Amniotic epithelial cell (primary cell): ENCODE results near the gene MAPK8.

Experiments used
- DNase-seq: peaks from one replicate; pipeline ENCODE4 v3.0.0-alpha.2; 2010; ENCODE audit warnings: low read depth

Gene MAPK8

DNA sequence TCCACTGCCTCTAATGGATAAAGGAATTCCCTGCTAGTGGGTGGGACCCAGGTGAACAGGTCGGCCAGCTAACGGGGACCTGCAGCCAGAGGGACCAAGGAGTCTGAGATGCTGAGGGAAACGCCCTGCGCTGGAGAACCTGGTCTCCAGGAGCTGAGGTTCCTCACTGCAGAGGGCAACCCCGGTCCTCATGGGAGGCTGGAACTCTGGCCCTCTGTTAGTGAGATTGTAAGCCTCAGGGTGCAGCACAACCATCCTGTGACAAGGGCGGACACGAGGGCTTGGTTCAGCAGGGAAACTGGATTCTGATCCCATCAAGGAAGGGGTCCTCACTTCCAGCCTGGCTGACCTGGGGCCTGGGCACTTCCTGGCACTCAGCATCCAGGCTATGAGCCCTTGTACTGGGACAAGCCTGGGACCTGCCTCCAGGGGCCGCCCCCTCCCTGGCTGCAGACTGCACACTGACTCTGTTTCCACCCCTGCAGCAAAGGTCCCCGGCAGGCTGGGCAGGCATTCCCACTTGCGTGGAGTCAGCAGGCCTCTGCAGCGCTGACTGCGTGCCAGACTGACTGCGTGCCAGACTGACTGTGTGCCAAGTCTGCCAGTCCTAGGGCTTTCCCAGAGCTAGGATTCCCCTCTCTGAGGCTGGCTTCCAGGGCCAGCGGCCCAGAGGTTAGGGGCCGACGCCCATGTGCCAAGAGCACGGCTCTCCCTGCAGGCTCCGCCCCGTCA is 143.2 kb downstream of the MAPK8 start:
- DNase-seq: no peak

DNA sequence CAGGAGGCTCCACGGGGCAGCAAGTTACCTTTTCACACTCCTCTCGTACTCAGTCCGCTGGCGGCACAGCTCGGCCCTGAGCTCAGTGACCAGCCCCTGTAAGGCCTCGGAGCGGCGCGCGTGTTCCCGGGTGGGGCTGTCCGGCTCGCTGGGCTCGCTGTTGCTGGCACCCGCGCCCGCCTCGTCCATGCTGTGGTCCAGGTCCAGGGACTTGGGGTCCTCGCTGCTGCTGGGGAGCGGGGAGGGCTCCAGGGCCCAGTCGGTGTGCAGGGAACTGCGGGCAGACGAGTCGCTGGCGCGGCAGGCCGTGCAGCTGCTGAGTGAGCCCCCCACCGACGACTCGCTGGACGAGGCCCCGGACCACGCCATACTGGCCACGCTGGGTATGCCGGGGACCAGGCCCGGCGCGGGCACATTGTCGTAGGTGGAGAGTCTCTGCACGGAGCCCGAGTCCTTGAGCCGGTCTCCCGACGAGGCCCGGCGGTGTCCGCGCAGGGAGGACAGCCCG is 143.8 kb downstream of the MAPK8 start:
- no peak for DNase-seq

DNA sequence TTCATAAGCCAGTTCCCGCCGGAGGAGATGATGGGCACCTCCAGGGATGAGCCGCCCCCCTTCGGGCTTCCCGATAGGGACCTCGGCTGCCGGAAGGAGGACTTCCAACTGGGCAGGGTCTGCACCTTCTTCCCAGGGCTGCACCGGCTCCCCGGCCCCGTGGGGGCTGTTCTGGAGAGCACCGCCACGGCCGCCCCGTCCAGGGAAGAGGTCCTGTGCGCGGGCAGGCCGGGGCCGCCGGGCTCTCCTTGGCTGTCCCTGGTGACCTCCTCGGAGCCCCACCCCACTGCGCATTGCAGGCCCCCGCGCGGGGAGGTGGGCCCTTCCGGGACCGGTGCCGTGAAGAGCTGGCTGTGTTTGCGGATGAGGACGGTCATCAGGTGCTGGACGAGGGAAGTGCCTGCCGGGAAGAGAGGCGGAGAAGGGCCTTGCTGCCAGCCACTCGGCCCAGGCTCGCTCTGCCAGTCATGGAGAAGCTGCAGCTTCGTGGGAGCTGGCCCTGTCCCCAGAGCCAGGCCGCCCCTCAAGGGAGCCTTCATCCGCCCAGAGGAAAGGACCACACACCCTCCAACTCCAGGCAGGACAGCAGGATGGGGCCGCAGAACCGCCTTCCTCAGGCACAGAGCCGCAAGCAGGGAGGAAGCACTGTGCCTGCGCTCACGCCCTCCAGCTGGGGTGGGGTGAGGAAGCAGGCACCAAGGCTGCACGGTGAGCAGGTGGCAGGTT is 144.4 kb downstream of the MAPK8 start:
- DNase-seq: no peak

DNA sequence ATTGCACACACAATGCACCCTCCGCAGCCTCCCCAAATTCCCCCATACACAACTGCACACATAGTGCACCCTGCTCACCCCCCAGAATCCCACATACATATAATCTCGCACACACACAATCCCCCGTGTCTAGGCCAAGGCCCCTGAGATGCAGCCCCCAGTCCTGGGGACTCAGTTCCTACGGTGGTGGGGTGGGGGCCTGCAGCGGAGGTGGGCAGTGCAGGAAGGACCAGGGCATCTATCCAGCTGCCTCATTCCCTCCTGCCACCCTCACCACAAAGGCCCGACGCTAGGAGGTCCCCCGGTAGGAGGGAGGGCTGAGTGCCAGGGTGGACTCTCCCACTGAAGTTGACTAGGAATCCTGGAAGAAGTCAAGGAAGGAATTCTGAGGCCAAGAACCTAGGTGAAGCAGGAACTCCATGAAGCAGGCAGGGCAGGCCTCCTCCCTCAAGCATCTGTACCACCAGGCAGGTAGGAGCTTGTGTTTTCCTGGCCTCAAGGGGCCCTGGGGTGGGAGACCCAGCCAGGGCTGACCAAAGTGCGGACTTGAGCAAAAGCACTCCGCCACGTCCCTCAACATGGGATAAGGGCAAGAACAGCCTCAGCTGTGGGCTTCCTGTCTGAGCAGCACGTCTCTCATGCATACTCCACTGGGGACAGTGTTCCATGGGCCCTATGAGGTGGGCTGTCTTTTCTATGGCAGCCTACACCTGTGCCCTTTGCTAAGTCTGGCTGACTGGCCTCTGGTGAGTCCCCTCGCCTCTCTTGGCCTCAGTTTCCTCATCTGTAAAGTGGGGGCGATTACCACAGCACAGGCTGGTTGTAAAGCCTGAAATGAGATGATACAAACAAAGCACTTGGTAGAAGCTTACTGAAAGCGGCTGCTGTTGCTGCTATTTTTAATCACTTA is 145.7 kb downstream of the MAPK8 start:
- no peak for DNase-seq

DNA sequence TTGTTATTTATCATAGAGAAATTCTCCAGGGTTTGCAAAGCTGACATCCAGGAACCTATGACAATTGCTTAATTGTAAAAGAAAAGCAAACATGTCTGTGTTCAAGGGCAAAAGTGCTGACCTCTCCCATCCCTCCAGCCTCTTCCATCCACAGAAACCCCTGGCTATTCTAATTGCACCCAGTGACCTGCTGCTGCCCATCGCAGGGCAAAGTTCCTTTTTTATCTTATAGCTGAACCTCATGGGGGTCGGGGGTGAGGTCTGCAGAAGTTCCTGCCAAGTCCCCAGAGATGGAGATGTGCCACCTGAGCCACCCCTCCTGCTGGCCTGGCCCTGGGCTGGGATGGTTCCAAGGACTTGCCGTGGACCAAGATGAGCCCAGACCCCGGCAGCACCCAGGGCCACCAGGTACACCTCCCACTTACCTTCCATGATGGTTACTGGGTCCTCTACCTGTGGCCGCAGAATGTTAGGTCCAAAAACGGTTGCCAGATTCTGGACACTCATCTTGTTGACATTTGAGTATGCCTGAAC is 146.5 kb downstream of the MAPK8 start:
- no peak for DNase-seq

DNA sequence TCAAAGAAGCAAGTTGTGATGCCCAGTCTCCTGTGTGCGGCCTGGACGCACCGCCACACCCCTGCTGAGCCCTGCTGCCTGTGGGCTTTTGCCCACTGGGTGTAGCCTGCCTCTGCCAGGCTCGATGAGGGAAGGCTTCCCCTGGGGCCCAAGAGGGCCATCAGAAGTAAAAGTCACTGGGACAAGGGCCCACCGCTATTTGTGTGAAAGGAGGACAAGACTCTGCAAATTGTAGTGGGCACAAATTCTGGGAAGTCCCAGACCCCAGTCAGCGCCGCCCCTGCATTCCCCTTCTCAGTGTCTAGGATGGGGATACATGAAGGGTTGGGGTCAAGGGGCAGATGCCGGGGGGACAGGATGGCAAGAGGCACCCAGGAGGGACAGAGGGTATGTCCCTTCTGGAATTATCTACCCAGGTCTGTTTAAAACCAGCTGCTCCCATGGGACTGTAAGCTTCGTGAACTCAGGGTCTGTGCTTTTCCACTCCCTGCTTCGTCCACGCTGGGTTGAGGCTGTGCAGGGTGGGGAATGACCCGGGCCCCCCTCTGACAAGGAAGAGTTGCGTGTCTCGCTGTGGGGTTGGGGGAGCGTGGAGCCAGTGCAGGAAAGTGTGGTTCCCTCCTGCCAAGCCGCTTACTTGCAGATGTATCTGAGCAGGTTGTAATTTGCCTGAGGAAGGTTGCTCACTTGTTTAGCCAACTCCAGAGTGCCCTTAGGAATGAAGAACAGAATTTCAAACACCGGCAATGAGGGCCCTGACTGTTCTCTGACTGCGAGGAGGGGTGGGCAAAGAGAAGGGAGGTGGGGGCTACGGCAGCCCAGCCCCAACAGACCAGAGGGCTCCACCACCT is 147.2 kb downstream of the MAPK8 start:
- no peak for DNase-seq

DNA sequence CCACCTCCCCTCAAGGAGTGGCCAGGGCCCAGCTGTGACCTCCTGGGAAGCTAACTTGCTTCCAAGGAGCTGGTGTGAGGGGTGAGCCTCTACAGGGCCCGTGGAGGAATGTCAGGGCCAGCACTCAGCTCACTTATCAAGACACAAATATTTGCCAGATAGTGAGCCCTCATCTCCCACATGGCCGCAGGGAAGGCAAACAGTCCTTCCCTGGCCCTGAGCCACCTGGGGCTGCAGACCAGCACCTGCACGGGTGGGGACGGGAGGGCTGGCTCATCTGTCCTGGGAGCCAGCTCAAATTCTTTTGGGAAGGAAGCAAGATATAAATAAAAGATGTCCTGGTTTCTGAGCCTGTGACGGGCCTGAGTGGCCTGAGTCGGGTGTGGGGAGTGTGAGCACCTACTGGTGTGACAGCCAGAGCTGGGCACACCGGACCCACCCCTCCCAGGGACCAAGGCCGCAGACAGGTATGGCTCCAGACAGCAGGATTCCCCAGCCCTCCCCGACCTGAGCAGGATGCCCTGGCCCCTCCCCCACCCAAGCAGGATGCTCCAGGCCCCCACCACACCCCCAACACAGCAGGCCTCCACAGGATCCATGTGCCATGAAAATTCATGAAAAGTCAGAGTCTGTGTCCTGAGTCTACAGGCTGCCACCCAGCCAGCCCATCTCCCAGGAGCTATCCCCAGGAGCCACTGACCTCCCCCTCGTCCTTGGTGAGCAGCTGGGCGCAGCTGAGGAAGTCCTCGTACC is 148.0 kb downstream of the MAPK8 start:
- peak; percentile 54 for DNase-seq

DNA sequence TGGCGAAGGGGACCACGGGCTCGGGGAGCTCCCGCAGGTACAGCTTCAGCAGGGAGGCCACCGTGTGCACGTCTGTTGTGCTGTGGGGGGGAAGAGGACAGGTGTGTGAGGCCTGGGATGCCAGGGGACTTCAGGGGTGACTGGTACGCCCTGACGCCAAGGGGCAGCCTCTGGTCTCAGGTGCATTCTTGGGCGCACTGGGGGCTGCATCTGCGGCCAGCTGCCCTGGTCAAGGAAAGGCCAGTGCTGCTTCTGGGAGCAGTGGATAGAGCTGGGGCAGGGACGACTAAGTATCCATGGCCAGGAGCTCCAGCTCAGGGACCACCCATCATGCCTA is 148.5 kb downstream of the MAPK8 start:
- no peak for DNase-seq

DNA sequence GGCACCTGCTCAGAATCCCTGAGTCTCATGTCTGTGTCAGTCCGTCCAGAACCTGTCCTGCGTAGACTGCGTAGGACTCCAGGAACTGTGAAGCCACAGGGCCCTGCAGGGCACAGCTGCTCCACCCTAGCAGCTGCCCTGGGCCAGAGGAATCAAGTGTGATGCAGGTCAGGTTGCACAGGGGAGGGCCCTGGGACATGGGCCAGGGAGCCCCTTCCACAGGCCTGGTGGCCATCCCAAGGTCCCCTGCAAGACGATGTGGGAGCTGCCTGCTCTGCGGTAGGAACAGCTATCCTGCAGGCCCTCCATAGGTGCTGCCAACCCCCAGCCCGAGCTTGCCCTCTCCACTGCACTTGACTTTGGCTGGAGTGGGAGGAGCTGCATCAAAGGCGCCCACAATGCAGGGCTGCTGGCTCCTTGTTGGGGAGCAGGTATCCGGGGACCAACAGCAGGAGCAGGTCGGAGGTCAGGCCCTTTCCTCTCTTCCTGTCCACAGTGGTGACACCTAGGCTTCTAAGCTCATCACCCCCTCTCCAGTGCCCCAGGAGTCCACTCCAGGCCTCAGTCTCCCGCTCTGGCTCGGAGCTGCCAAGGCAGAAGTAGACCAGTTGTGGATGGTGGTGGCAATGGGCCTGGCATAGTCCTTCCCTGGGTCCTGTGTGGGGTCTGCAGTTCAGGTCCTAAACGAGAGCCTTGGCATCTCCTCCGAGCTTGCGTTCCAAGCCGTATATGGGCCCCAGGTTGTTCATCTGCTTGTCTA is 149.1 kb downstream of the MAPK8 start:
- DNase-seq: no peak

DNA sequence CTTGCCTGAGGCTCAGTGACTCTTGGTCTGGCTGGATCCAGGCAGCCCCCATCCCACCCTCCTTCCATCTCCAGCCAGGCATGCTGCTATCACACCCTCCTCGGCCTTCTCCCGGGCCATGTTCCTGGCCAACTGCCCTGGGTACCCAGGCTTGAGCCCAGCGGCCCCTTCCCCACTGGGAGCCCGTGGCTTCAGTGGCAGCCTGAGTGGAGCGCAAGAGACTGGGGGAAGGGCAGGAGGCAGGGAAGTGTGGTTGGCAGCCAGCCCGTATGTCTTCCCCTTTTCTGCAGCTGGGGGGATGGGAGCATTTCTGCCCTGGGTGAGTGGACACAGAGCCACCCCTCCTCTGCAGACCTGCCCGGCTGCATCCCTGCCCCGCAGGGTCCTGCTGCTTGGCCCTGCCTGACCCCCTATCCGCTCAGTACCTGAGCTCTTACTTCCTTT is 149.9 kb downstream of the MAPK8 start:
- peak; percentile 42 for DNase-seq

DNA sequence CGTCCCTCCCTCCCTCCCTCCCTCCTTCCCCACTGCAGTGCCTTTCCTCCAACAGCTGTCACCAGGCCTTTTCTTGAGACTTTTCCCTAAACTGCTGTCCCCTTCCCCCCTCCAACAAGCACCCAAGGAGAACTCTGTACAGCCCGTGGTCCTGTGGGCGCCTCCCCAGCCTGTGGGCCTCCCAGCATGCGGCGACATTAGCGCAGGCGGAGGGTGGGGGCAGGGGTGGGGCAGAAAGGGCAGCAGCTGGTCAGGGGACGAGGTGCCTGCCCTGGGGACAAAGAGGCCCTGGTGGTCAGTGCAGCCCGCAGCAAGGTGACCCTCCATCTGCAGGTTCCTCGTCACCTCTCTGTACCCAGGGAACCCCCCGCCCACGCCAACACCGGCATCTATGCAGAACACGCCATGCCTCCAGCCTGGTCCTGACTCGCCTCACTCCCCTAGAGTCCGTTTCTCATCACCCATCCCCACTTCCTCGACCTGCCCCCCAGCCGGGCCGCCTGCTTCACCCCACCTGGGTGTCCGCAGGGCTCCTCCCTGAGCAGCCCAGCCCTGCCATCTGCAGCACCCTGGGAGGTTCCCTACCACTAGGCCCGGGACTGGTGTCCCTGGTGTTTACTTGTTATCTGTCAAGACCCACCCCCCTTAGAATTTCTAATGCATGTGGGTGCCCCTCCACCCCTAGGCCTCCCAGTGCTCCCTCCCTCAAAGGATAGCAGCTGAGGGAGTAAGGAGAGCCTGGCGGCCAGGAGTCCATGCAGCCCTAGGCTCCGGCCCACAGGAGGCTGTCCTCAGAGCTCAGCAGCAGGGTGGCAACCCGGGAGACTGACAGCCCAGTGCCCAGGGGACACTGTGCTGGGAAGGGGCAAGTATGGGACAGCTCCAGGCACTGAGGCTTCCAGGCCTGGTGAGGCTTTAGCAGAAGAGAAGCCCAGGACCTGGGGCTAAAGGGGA is 150.6 kb downstream of the MAPK8 start:
- no peak for DNase-seq

DNA sequence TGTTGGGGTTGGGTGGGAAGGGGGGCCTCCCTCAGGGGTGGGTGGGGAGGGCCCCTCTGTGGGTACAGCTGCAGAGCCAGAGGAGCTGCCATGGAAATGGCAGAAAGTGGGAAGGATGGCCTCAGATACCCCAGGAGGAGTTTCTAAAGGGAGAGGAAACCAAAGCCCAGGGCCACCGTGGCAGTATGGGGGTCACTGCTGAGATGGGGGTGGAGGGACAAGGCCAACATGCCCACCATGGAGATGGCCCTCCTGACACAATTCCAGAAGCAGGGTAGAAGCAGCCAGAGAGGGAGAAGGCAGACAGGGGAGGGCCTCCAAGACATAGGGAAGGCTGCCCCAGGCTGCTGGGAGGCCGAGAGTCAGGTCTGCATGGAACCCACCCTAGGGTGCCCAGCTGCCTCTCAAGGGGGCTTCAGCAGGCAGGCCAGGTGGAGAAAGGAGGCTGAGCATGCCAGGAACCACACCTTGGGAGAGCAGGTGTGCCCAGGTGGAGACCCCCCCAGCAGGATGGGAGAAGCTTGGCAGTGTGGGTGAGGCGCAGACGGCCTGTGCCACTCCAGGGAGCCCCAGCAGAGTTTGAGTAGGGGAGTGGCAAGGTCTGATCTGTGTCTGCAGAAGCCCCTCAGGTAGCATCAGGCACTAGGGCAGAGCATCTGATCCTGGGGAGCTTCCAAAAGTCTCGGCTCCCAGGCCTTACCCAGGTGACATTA is 151.6 kb downstream of the MAPK8 start:
- no peak for DNase-seq

DNA sequence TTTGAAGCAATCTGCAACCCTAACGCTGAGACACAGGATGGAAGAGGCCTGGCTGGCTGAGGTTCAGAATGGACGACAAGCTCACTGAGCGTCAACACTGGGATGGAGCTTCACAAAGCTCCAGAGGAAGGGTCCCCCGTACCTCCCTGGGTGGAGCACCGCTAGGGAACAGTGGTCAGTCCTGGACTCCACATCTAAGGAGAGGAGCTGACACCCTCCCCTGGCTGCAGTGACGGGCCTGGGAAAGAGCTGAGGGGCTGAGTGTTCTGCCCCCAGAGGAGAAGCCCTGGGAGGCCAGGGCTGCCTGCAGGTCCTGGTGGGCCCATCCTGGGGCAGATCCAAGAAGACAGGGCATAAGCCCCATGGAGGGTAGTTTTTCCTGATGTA is 152.2 kb downstream of the MAPK8 start:
- no peak for DNase-seq

DNA sequence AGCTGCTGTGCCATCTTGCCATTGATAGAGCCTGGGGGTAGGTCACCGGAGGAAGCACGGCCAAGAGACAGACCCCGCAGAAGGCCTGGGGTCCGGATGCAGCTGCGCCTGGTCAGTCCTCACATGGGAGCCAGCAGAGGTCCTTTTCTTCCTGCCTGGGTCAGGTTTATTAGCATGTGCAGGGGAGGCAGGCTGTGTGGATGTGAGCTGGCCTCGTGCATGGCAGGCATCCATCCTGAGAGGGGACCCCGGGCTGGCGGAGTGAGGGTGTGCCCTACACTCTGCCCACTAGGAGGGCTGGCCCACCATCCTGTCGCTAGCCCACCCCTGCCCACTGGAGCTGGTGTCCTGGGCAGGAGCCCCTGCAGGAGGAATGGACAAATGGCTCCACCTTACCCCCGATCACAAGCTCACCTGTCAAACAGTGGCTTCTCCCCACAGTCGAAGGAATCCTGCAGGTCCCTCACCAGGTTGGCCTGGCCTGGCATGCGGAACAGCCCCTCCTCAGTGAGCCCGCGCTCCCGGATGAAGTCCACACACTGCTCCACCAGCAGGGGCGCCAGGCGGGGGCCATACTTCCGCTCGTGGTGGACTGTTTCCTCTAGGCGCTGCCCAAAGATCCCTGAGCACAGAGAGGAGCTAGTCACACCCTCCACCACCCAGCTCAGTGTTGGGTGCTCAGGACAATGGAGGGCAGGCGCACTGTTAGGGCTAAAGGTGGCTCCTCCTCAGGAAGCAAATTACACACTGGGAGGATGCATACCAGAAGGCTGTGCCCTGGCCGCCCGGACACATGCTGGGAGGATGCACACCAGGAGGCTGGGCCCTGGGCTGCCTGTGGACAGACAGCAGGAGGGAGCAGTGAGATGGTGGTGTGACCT is 153.0 kb downstream of the MAPK8 start:
- DNase-seq: no peak

DNA sequence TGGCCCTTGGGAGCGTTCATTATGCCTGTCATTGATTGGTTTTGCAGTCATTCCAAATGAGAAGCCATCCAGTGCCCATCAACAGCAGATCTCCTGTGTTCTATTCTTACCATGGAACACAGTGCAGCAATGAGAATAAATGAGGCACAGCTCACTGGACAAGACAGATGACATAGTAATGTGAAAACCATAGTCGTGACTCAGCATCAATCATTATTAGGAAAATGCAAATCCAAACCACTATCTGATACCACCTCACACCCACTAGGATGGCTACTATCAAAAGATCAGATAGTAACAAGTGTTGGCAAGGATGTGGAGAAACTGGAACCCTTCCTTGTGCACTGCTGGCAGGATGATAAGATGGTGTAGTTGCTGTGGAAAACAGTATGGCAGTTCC is 153.7 kb downstream of the MAPK8 start:
- no peak for DNase-seq

DNA sequence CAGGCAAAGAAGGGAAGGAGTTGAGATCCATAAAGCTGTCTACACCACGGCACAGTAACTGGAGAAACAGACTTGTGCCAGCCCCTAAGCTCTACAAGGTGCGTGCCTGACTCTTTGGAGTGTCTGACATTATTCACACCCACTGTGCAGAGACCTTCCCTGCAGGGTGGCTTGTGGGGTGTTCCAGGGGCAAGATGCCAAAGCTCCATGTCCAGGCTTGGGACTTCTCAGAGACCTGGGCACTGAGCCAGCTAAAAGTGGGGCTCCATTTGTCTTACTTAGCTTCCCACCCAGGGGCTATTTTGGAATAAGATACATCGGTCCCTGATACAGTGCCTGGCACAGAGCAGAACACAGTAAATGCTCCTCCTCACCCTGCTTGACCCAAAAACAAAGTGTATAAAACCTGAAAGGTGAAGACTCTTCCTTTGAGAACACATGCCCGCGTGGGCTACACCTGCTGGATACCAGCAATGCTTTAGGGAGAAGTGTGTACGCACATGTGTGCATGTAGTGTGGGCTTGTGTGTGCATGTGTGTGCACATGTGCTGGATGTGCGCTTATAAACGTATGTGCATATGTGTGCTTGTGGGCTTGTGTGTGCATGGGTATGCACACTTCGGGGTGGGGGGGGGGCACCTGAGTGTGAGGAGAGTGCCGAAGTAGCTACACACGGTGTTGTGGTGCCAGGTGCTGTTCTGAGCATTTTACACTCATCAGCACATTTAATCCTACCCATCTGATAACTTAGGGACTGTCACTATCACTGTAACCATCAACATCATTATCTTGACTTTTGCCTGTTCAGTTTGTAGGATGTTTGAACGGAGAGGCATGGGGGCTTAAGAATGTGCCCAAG is 155.4 kb downstream of the MAPK8 start:
- DNase-seq: no peak
